Trophoblast cell (in vitro differentiated cells and primary cell): ENCODE measurements around the gene ABLIM1.

ENCODE experiments used
- DNase-seq, 2 donors: peaks; one replicate each; pipeline ENCODE4 v3.0.0-alpha.2; 2016
- H2AFZ ChIP-seq: 2 replicates; pipeline ENCODE4 v1.6.1; 2013; ENCODE audit warnings: low read length, moderate library complexity, mild to moderate bottlenecking; ENCODE audit not compliant: insufficient read depth, poor library complexity
- H2AK5ac ChIP-seq: 2 replicates; pipeline ENCODE4 v1.6.1; 2013; ENCODE audit warnings: mild to moderate bottlenecking, low read length
- H2BK120ac ChIP-seq: 2 replicates; pipeline ENCODE4 v1.6.1; 2013; ENCODE audit warnings: low read length, mild to moderate bottlenecking, moderate library complexity; ENCODE audit not compliant: insufficient read depth, poor library complexity
- H2BK12ac ChIP-seq: 2 replicates; pipeline ENCODE4 v1.6.1; 2013; ENCODE audit warnings: mild to moderate bottlenecking, low read length, moderate library complexity
- H2BK5ac ChIP-seq: 2 replicates; pipeline ENCODE4 v1.6.1; 2013; ENCODE audit warnings: low read length, low read depth, moderate library complexity, mild to moderate bottlenecking; ENCODE audit not compliant: poor library complexity
- H3K14ac ChIP-seq: 2 replicates; pipeline ENCODE4 v1.6.1; 2013; ENCODE audit warnings: mild to moderate bottlenecking, low read length
- H3K18ac ChIP-seq: 2 replicates; pipeline ENCODE4 v1.6.1; 2013; ENCODE audit warnings: mild to moderate bottlenecking, low read length
- H3K23ac ChIP-seq: 2 replicates; pipeline ENCODE4 v1.6.1; 2013; ENCODE audit warnings: low read length
- H3K27ac ChIP-seq: 2 replicates; pipeline ENCODE4 v1.5.1; 2013; ENCODE audit warnings: low read depth, mild to moderate bottlenecking, inconsistent platforms, low read length, moderate library complexity
- H3K27me3 ChIP-seq: 2 replicates; pipeline ENCODE4 v1.6.1; 2013; ENCODE audit warnings: inconsistent platforms, mild to moderate bottlenecking, low read length, moderate library complexity; ENCODE audit not compliant: insufficient read depth
- H3K36me3 ChIP-seq, 2 experiments: 1 replicate in 1 of 2; 2 replicates in 1 of 2; pipeline ENCODE4 v1.6.1; 2013; ENCODE audit warnings: low read length in 2 of 2, mild to moderate bottlenecking in 2 of 2, moderate library complexity in 1 of 2; ENCODE audit not compliant: insufficient read depth in 2 of 2, control insufficient read depth in 1 of 2
- H3K4ac ChIP-seq: 2 replicates; pipeline ENCODE4 v1.6.1; 2013; ENCODE audit warnings: low read depth, mild to moderate bottlenecking, low read length, moderate library complexity
- H3K4me1 ChIP-seq, 2 experiments: 1 replicate in 1 of 2; 2 replicates in 1 of 2; pipeline ENCODE4 v1.6.1; 2013; ENCODE audit warnings: low read length in 2 of 2, mild to moderate bottlenecking in 2 of 2, moderate library complexity in 1 of 2; ENCODE audit not compliant: insufficient read depth in 2 of 2, control insufficient read depth in 1 of 2
- H3K4me2 ChIP-seq: 2 replicates; pipeline ENCODE4 v1.6.1; 2013; ENCODE audit warnings: inconsistent platforms, mild to moderate bottlenecking, low read length, moderate library complexity
- H3K4me3 ChIP-seq: 2 replicates; pipeline ENCODE4 v1.5.1; 2013; ENCODE audit warnings: mild to moderate bottlenecking, low read depth, low read length, inconsistent platforms
- H3K79me1 ChIP-seq: one replicate; pipeline ENCODE4 v1.6.1; 2013; ENCODE audit warnings: low read length
- H3K79me2 ChIP-seq: 2 replicates; pipeline ENCODE4 v1.6.1; 2013; ENCODE audit warnings: low read length, mild to moderate bottlenecking; ENCODE audit not compliant: control insufficient read depth, insufficient read depth, poor library complexity
- H3K9ac ChIP-seq: 2 replicates; pipeline ENCODE4 v1.6.1; 2013; ENCODE audit warnings: mild to moderate bottlenecking, low read length
- H3K9me3 ChIP-seq: 2 replicates; pipeline ENCODE4 v1.6.1; 2013; ENCODE audit warnings: low read depth, mild to moderate bottlenecking, control low read depth, inconsistent platforms, low read length; ENCODE audit not compliant: insufficient read depth
- H4K12ac ChIP-seq: 2 replicates; pipeline ENCODE4 v1.6.1; 2013; ENCODE audit warnings: low read depth, mild to moderate bottlenecking, low read length, moderate library complexity
- H4K8ac ChIP-seq: 2 replicates; pipeline ENCODE4 v1.6.1; 2013; ENCODE audit warnings: low read depth, mild to moderate bottlenecking, low read length, moderate library complexity
- H4K91ac ChIP-seq: one replicate; pipeline ENCODE4 v1.6.1; 2013; ENCODE audit warnings: low read depth, mild to moderate bottlenecking, low read length, moderate library complexity
- WGBS: extraction: QIAGEN DNeasy Blood & Tissue Kit; methylation state at CpG from one replicate; pipeline ENCODE4 v1.1.7; 2013; ENCODE audit warnings: missing lambda C conversion rate; ENCODE audit not compliant: insufficient read length, insufficient coverage; ENCODE audit errors: extremely low coverage; 5-methylcytosine and 5-hydroxymethylcytosine counted together

Gene ABLIM1

GRCh38 chr10:114534571-114534981 is 123.5 kb downstream of the ABLIM1 start:
- H3K9me3 ChIP-seq: peaks cover 3% of the 10 kb centered on the region
- H2BK120ac ChIP-seq: no peak overlapping the region
- H3K79me1 ChIP-seq: no peaks in the 10 kb centered on the region
- H3K36me3 ChIP-seq: peaks cover 0 to 2% of the 10 kb centered on the region in 2 experiments
- no peaks in the 10 kb centered on the region for H3K27me3 ChIP-seq
- no peak overlapping the region for H3K4ac ChIP-seq
- no peaks in the 10 kb centered on the region for H3K4me1 ChIP-seq
- no peaks in the 10 kb centered on the region for H3K79me2 ChIP-seq
- H3K9ac ChIP-seq: no peak overlapping the region
- WGBS: no CpG with 5 or more reads among the region's 6 CpGs
- no peak overlapping the region for H4K91ac ChIP-seq
- no peak overlapping the region for H3K14ac ChIP-seq
- H3K4me2 ChIP-seq: no peak overlapping the region
- no peak overlapping the region for H2AFZ ChIP-seq
- H2BK5ac ChIP-seq: no peak overlapping the region
- H3K23ac ChIP-seq: no peak overlapping the region
- H4K12ac ChIP-seq: no peak overlapping the region
- no peak overlapping the region for H4K8ac ChIP-seq
- DNase-seq: no peak
- no peak overlapping the region for H3K27ac ChIP-seq
- H3K18ac ChIP-seq: no peak overlapping the region
- no peak overlapping the region for H2AK5ac ChIP-seq
- H3K4me3 ChIP-seq: no peak overlapping the region
- H2BK12ac ChIP-seq: no peak overlapping the region

- H3K36me3 ChIP-seq: peaks cover 0 to 2% of the 10 kb centered on the region in 2 experiments
- H2BK12ac ChIP-seq: no peak overlapping the region
- H2BK120ac ChIP-seq: no peak overlapping the region
- H4K91ac ChIP-seq: no peak overlapping the region
- H2BK5ac ChIP-seq: no peak overlapping the region
- H4K8ac ChIP-seq: no peak overlapping the region
- H2AK5ac ChIP-seq: no peak overlapping the region
- no peak overlapping the region for H2AFZ ChIP-seq
- H3K27ac ChIP-seq: no peak overlapping the region
- H3K18ac ChIP-seq: no peak overlapping the region
- no peak overlapping the region for H3K23ac ChIP-seq
- no peaks in the 10 kb centered on the region for H3K79me1 ChIP-seq
- H3K9me3 ChIP-seq: peaks cover 3% of the 10 kb centered on the region
- no peaks in the 10 kb centered on the region for H3K4me1 ChIP-seq
- H3K27me3 ChIP-seq: no peaks in the 10 kb centered on the region
- no CpG with 5 or more reads among the region's 5 CpGs for WGBS
- H3K14ac ChIP-seq: no peak overlapping the region
- no peak overlapping the region for H3K4me3 ChIP-seq
- no peak for DNase-seq
- no peak overlapping the region for H3K4me2 ChIP-seq
- no peaks in the 10 kb centered on the region for H3K79me2 ChIP-seq
- H4K12ac ChIP-seq: no peak overlapping the region
- H3K9ac ChIP-seq: no peak overlapping the region
- H3K4ac ChIP-seq: no peak overlapping the region
Observed at GRCh38 chr10:114532226-114532625, 125.8 kb downstream of the ABLIM1 start.

GRCh38 chr10:114526504-114527238 is 131.4 kb downstream of the ABLIM1 start:
- no peaks in the 10 kb centered on the region for H3K79me2 ChIP-seq
- no peak overlapping the region for H3K9ac ChIP-seq
- H2AFZ ChIP-seq: peak overlapping the region; percentile 40
- peak overlapping the region; percentile 49 for H3K4me2 ChIP-seq
- no peak overlapping the region for H3K27ac ChIP-seq
- H2BK12ac ChIP-seq: no peak overlapping the region
- no peak overlapping the region for H2BK5ac ChIP-seq
- peaks cover 2% of the 10 kb centered on the region in 2 experiments for H3K4me1 ChIP-seq
- H3K9me3 ChIP-seq: no peaks in the 10 kb centered on the region
- H3K18ac ChIP-seq: no peak overlapping the region
- WGBS: no CpG with 5 or more reads among the region's 24 CpGs
- H3K4me3 ChIP-seq: no peak overlapping the region
- H3K27me3 ChIP-seq: no peaks in the 10 kb centered on the region
- peak; percentile 14 to 55 for DNase-seq
- no peak overlapping the region for H3K23ac ChIP-seq
- H2BK120ac ChIP-seq: no peak overlapping the region
- H4K91ac ChIP-seq: no peak overlapping the region
- H3K36me3 ChIP-seq: no peaks in the 10 kb centered on the region
- no peak overlapping the region for H4K8ac ChIP-seq
- H3K79me1 ChIP-seq: no peaks in the 10 kb centered on the region
- no peak overlapping the region for H3K4ac ChIP-seq
- no peak overlapping the region for H3K14ac ChIP-seq
- no peak overlapping the region for H4K12ac ChIP-seq
- H2AK5ac ChIP-seq: no peak overlapping the region

- no peak overlapping the region for H4K8ac ChIP-seq
- H3K4ac ChIP-seq: no peak overlapping the region
- no peak overlapping the region for H2BK5ac ChIP-seq
- no peak overlapping the region for H3K9ac ChIP-seq
- no peak overlapping the region for H3K14ac ChIP-seq
- no peak overlapping the region for H3K27ac ChIP-seq
- H3K36me3 ChIP-seq: no peaks in the 10 kb centered on the region
- H2BK120ac ChIP-seq: no peak overlapping the region
- H3K27me3 ChIP-seq: no peaks in the 10 kb centered on the region
- H3K79me2 ChIP-seq: no peaks in the 10 kb centered on the region
- H4K12ac ChIP-seq: no peak overlapping the region
- H2AFZ ChIP-seq: peak overlapping the region; percentile 40
- no peak overlapping the region for H4K91ac ChIP-seq
- no peak for DNase-seq
- H2BK12ac ChIP-seq: no peak overlapping the region
- no peak overlapping the region for H2AK5ac ChIP-seq
- peaks cover 2% of the 10 kb centered on the region in 2 experiments for H3K4me1 ChIP-seq
- WGBS: no CpG with 5 or more reads among the region's 5 CpGs
- no peaks in the 10 kb centered on the region for H3K9me3 ChIP-seq
- H3K79me1 ChIP-seq: no peaks in the 10 kb centered on the region
- H3K23ac ChIP-seq: no peak overlapping the region
- no peak overlapping the region for H3K18ac ChIP-seq
- no peak overlapping the region for H3K4me3 ChIP-seq
- H3K4me2 ChIP-seq: peak overlapping the region; percentile 49
Observed at GRCh38 chr10:114526126-114526503, 132.0 kb downstream of the ABLIM1 start.
